IMR-90 (cell line): Measurements from ENCODE around the gene TSPEAR. TPM values are rescaled to one million over a fixed set of nuclear protein-coding genes. Genes with fewer than 3 reads are reported as not detected.
A peak's percentile ranks its signal among the peaks of the same experiment; 100 is the strongest.

ENCODE experiments used
- ATAC-seq: fragments of 200-7000 bp; cut with Tn5 transposase; 2 replicates; pipeline ENCODE4 v1.9.1; 2020; ENCODE audit warnings: low read depth, mild to moderate bottlenecking, moderate library complexity
- BruUV-seq: library from RNA; stranded (reverse); fragments of 400-500 nt; replicated peaks from 2 replicates; lab custom pipeline; 2021; lab: Mats Ljungman, UMichigan
- CTCF ChIA-PET: fragments of 300-600 bp; formaldehyde crosslinking; extraction: SDS; loops from one replicate; lab custom pipeline; 2021; ENCODE audit warnings: antibody characterized with exemption; lab: Yijun Ruan, JAX
- POLR2A ChIA-PET: fragments of 300-600 bp; sonication (Branson Sonifier 250); formaldehyde crosslinking; loops from one replicate; lab custom pipeline; 2022; ENCODE audit warnings: antibody characterized with exemption; ENCODE audit not compliant: unreplicated experiment; lab: Charles Lee
- DNase-seq: peaks from one replicate; pipeline ENCODE4 v3.0.0; 2013
- H2AFZ ChIP-seq: replicated peaks from 2 replicates; pipeline ENCODE3; 2013; ENCODE audit warnings: low read length, mild to moderate bottlenecking; ENCODE audit not compliant: poor library complexity
- H2AK5ac ChIP-seq: 2 replicates; pipeline ENCODE4 v1.6.1; 2013; ENCODE audit warnings: low read depth, low read length, inconsistent platforms
- H2AK9ac ChIP-seq: replicated peaks from 2 replicates; pipeline ENCODE3; 2013; ENCODE audit warnings: mild to moderate bottlenecking, low read depth, low read length, moderate library complexity; ENCODE audit not compliant: poor library complexity
- H2BK120ac ChIP-seq: 2 replicates; pipeline ENCODE4 v1.6.1; 2013; ENCODE audit warnings: low read depth, low read length, inconsistent platforms
- H2BK15ac ChIP-seq: 3 replicates; pipeline ENCODE4 v1.6.1; 2013; ENCODE audit warnings: low read depth, low read length, inconsistent platforms
- H2BK20ac ChIP-seq: 2 replicates; pipeline ENCODE4 v1.6.1; 2013; ENCODE audit warnings: low read depth, mild to moderate bottlenecking, inconsistent platforms, low read length, moderate library complexity
- H2BK5ac ChIP-seq: 2 replicates; pipeline ENCODE4 v1.6.1; 2013; ENCODE audit warnings: mild to moderate bottlenecking, low read depth, low read length, inconsistent platforms; ENCODE audit not compliant: poor library complexity, severe bottlenecking
- H3K14ac ChIP-seq: replicated peaks from 2 replicates; pipeline ENCODE4 v1.6.1; 2013; ENCODE audit warnings: low read depth, low read length, inconsistent platforms
- H3K18ac ChIP-seq: 2 replicates; pipeline ENCODE4 v1.6.1; 2013; ENCODE audit warnings: low read depth, low read length, control low read depth
- H3K23ac ChIP-seq: 2 replicates; pipeline ENCODE4 v1.6.1; 2013; ENCODE audit warnings: low read depth, low read length, inconsistent platforms
- H3K27ac ChIP-seq: 2 replicates; pipeline ENCODE4 v1.5.1; 2013; ENCODE audit warnings: mild to moderate bottlenecking, control low read depth, low read length; ENCODE audit not compliant: insufficient read depth
- H3K27me3 ChIP-seq: 2 replicates; pipeline ENCODE4 v1.6.1; 2013; ENCODE audit warnings: low read length; ENCODE audit not compliant: control insufficient read depth, insufficient read depth
- H3K36me3 ChIP-seq: 2 replicates; pipeline ENCODE4 v1.6.1; 2013; ENCODE audit warnings: low read length, mixed read lengths; ENCODE audit not compliant: control insufficient read depth, insufficient read depth
- H3K4ac ChIP-seq: 2 replicates; pipeline ENCODE4 v1.6.1; 2013; ENCODE audit warnings: low read depth, low read length, inconsistent platforms
- H3K4me1 ChIP-seq: 2 replicates; pipeline ENCODE4 v1.6.1; 2013; ENCODE audit warnings: low read length, mixed read lengths; ENCODE audit not compliant: control insufficient read depth, insufficient read depth
- H3K4me2 ChIP-seq: 2 replicates; pipeline ENCODE4 v1.6.1; 2013; ENCODE audit warnings: low read depth, mild to moderate bottlenecking, control low read depth, low read length, moderate library complexity
- H3K4me3 ChIP-seq: 2 replicates; pipeline ENCODE4 v1.5.1; 2013; ENCODE audit warnings: low read depth, mild to moderate bottlenecking, control low read depth, low read length, moderate library complexity; ENCODE audit not compliant: insufficient read depth
- H3K56ac ChIP-seq: 2 replicates; pipeline ENCODE4 v1.6.1; 2013; ENCODE audit warnings: low read length, inconsistent platforms; ENCODE audit not compliant: insufficient read depth; ENCODE audit errors: extremely low read depth
- H3K79me1 ChIP-seq, 2 experiments: 2 replicates each; pipeline ENCODE4 v1.6.1; 2013; ENCODE audit warnings: low read length in 2 of 2, inconsistent platforms in 1 of 2, low read depth in 1 of 2
- H3K9ac ChIP-seq: 2 replicates; pipeline ENCODE4 v1.6.1; 2013; ENCODE audit warnings: low read depth, low read length, control low read depth
- H3K9me1 ChIP-seq: 2 replicates; pipeline ENCODE4 v1.6.1; 2013; ENCODE audit warnings: low read length, inconsistent platforms; ENCODE audit not compliant: insufficient read depth
- H3K9me3 ChIP-seq: 2 replicates; pipeline ENCODE4 v1.6.1; 2013; ENCODE audit warnings: low read length; ENCODE audit not compliant: control insufficient read depth, insufficient read depth
- H4K20me1 ChIP-seq: 2 replicates; pipeline ENCODE4 v1.6.1; 2013; ENCODE audit warnings: low read length, inconsistent platforms; ENCODE audit not compliant: insufficient read depth
- H4K5ac ChIP-seq: 2 replicates; pipeline ENCODE4 v1.6.1; 2013; ENCODE audit warnings: mild to moderate bottlenecking, low read depth, low read length, control low read depth
- H4K8ac ChIP-seq, 2 experiments: 2 replicates each; pipeline ENCODE4 v1.6.1; 2013; ENCODE audit warnings: low read depth in 2 of 2, low read length in 2 of 2, control low read depth in 1 of 2, inconsistent platforms in 1 of 2
- H4K91ac ChIP-seq: 2 replicates; pipeline ENCODE4 v1.6.1; 2013; ENCODE audit warnings: low read depth, low read length, inconsistent platforms; ENCODE audit not compliant: insufficient read depth
- CEBPB ChIP-seq: IDR thresholded peaks from 2 replicates; pipeline ENCODE4 v1.6.1; 2012; ENCODE audit warnings: low read depth, low read length, improper control_type of control experiment
- NFE2L2 ChIP-seq: fragments of 150-350 bp; IDR thresholded peaks from 2 replicates; pipeline ENCODE4 v1.6.1; 2016; ENCODE audit warnings: low read depth, mild to moderate bottlenecking, low read length
- RAD21 ChIP-seq: IDR thresholded peaks from 2 replicates; pipeline ENCODE4 v1.6.1; 2012; ENCODE audit warnings: low read length, improper control_type of control experiment
- WGBS, 2 experiments: methylation state at CpG; one replicate each; pipeline versions ENCODE4 v1.1.5 to v1.1.7; 2013; ENCODE audit warnings: missing lambda C conversion rate in 2 of 2; ENCODE audit not compliant: insufficient read length in 1 of 2; ENCODE audit errors: extremely low coverage in 2 of 2; 5-methylcytosine and 5-hydroxymethylcytosine counted together
- dilution Hi-C: fragments of 300-500 bp; cut with HindIII; formaldehyde crosslinking; loops from one replicate; pipeline ENCODE4 v1.14.3; 2018; ENCODE audit warnings: low sequenced_read_pairs; ENCODE audit not compliant: unreplicated experiment
- in situ Hi-C: fragments of 300-500 bp; cut with MboI; formaldehyde crosslinking; loops from 3 replicates; pipeline ENCODE4 v1.14.3; 2019; ENCODE audit warnings: low sequenced_read_pairs, inconsistent platforms, mixed read lengths
- intact Hi-C: fragments of 100-400 bp; cut with micrococcal nuclease; formaldehyde crosslinking; loops from 2 replicates; pipeline ENCODE4 v1.10.0; 2022
- polyA plus RNA-seq, 3 experiments: library from polyadenylated mRNA; depleted of rRNA; stranded (reverse); fragments of >200 nt; gene quantifications; 2 replicates each; pipeline ENCODE4 v1.2.3, GENCODE V29; 2012; ENCODE audit warnings: low replicate concordance in 1 of 3
- total RNA-seq: library from RNA; depleted of rRNA; stranded (reverse); fragments of >200 nt; gene quantifications from 2 replicates; pipeline ENCODE4 v1.2.3, GENCODE V29; 2012
- TF ChIP-seq, protein P1 (sequence below): fragments of 150-350 bp; IDR thresholded peaks from 2 replicates; pipeline ENCODE4 v1.6.1; 2016; ENCODE audit warnings: low read depth, mild to moderate bottlenecking, low read length, moderate library complexity, borderline replicate concordance

Gene TSPEAR
- total and polyA plus RNA-seq, 2 of the 4 experiments (the other 2 are of a cell fraction), result not detected

DNA sequence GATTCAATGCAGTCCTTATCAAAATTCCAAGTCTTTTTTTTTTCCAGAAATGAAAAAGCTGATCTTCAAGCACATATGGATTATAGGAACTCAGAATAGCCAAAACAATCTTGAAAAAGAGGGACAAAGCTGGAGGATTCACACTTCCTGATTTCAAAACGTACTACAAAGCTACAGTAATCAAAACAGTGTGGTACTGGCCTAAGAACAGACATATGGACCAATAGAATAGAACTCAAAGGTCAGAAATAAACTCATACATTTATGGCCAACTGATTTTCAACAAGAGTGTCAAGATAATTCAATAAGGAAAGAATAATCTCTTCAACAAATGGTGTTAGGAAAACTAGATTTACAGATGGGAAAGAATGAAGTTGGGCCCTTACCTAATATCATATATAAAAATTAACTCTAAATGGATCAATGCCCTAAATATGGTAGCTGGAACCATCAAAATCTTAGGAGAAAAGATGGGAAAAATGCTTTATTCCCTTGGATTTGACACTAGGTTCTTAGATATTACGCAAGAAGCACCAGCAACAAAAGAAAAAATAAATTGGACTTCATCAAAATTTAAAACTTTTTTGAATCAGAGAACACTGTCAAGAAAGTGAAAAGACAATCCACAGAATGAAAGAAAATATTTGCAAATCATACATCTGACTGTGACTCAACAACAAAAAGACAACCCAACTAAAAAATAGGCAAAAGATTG is 18.4 kb downstream of the TSPEAR start:
- Histone ChIP-seq H3K79me1 (no peaks in the 10 kb centered on the region), H3K4ac (no peak overlapping the region), H2AK5ac (no peak overlapping the region), H3K27ac (no peak overlapping the region), H3K27me3 (peaks cover 18% of the 10 kb centered on the region), H3K9me3 (no peaks in the 10 kb centered on the region; the same call in 1 of the 2 replicates), H4K5ac (no peak overlapping the region), H2AK9ac (no peak overlapping the region), H3K4me2 (no peak overlapping the region), H2BK5ac (no peak overlapping the region), H4K91ac (no peak overlapping the region), H4K8ac (no peak overlapping the region), H4K20me1 (no peaks in the 10 kb centered on the region), H3K9me1 (no peaks in the 10 kb centered on the region), H3K18ac (no peak overlapping the region), H3K23ac (no peak overlapping the region), H3K36me3 (no peaks in the 10 kb centered on the region), H2AFZ (no peak overlapping the region), H2BK15ac (no peak overlapping the region), H2BK20ac (no peak overlapping the region), H3K14ac (no peak overlapping the region), H3K4me1 (no peaks in the 10 kb centered on the region), H3K56ac (no peak overlapping the region), H2BK120ac (no peak overlapping the region), H3K4me3 (no peak overlapping the region), H3K9ac (no peak overlapping the region)
- no peak for TF ChIP-seq NFE2L2
- TF ChIP-seq CEBPB, result peak; percentile 20; the same call in 1 of the 2 replicates
- TF ChIP-seq RAD21, result no peak
- TF ChIP-seq, protein P1, sequence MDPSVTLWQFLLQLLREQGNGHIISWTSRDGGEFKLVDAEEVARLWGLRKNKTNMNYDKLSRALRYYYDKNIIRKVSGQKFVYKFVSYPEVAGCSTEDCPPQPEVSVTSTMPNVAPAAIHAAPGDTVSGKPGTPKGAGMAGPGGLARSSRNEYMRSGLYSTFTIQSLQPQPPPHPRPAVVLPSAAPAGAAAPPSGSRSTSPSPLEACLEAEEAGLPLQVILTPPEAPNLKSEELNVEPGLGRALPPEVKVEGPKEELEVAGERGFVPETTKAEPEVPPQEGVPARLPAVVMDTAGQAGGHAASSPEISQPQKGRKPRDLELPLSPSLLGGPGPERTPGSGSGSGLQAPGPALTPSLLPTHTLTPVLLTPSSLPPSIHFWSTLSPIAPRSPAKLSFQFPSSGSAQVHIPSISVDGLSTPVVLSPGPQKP, result no peak
- BruUV-seq, result no TSS peak
- dilution Hi-C loops, result no loop called here
- POLR2A ChIA-PET, result no interaction called here
- CTCF ChIA-PET, result no interaction called here
- no peak for DNase-seq
- WGBS, 2 experiments, result no CpG with 5 or more reads among the region's 2 CpGs
- in situ Hi-C loops, result no loop called here
- intact Hi-C loops, result no loop called here
- no peak for ATAC-seq
